Measurements from ENCODE around the gene DBH.

DBH gene

DNA sequence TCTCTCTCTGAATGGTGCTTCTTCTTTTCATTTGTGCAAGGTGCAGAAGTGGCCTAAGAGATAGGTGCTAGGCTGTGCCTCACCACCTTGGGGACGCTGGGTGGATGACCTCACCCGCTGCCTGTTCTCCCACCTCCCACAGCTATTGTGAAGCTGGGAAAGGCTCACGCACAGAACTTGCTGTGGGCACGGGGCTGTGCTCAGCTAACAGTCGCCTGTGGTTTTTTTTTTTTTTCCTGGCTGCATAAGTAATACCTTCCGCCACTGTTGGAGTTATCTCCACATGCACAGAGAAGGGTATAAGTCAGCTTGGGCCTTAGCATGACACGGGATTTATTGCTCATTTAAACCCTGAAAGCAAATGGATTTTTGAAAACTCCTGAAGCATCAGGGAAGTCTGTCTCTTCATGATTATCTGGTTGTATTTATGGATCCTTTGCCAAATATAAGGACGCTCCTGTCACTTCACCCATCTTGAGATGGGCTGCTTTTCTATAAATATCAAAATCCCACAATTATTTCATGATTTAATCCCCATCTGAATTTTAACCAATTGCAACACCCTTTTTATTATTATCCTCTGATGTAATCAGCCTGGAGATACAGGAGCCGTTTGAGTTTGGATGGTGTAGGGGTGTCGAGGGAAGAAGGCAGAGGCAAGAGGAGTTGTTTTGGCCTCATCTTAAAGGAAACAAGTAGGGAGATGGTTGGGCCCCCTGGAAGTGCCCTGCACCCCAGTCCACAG lies 9.0 kb downstream of the DBH start:
- no peaks in the 10 kb centered on the region for H3K4me1 ChIP-seq (ENCODE audit: control insufficient read depth, insufficient read depth, low read length)
- H3K27me3 ChIP-seq (ENCODE audit: control insufficient read depth, insufficient read depth, low read length): no peaks in the 10 kb centered on the region
- H3K9ac ChIP-seq (ENCODE audit: low read depth, low read length): no peak overlapping the region
- H3K9me3 ChIP-seq (ENCODE audit: control insufficient read depth, insufficient read depth, low read length): no peaks in the 10 kb centered on the region
- H3K4me3 ChIP-seq (ENCODE audit: low read depth, low read length): no peak overlapping the region
- no peak overlapping the region for H3K27ac ChIP-seq (ENCODE audit: low read depth, low read length)
- no peaks in the 10 kb centered on the region for H3K36me3 ChIP-seq (ENCODE audit: control insufficient read depth, insufficient read depth, low read length)

DNA sequence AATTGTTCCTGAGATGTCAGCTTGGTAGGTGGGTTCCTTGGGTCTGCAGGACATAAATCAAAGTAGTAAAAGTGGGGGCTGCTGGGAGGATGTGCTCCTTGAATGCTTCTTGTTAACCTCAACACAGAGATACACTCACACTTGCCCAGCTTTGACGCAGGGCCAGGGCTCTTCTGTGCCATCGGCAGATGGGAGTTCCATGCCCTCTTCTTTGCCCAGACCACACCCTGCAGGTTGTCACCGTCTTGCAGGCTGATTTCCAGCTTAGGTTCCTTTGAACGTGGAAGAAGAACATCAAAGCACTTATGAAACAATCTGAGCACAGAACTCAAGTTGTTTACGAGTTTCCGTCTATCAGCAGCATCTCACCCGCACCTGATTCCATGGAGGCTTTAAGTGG lies 11.0 kb downstream of the DBH start:
- no peaks in the 10 kb centered on the region for H3K27me3 ChIP-seq (ENCODE audit: control insufficient read depth, insufficient read depth, low read length)
- no peaks in the 10 kb centered on the region for H3K4me1 ChIP-seq (ENCODE audit: control insufficient read depth, insufficient read depth, low read length)
- H3K9me3 ChIP-seq (ENCODE audit: control insufficient read depth, insufficient read depth, low read length): no peaks in the 10 kb centered on the region
- H3K27ac ChIP-seq (ENCODE audit: low read depth, low read length): no peak overlapping the region
- H3K4me3 ChIP-seq (ENCODE audit: low read depth, low read length): no peak overlapping the region
- no peaks in the 10 kb centered on the region for H3K36me3 ChIP-seq (ENCODE audit: control insufficient read depth, insufficient read depth, low read length)
- H3K9ac ChIP-seq (ENCODE audit: low read depth, low read length): no peak overlapping the region

DNA sequence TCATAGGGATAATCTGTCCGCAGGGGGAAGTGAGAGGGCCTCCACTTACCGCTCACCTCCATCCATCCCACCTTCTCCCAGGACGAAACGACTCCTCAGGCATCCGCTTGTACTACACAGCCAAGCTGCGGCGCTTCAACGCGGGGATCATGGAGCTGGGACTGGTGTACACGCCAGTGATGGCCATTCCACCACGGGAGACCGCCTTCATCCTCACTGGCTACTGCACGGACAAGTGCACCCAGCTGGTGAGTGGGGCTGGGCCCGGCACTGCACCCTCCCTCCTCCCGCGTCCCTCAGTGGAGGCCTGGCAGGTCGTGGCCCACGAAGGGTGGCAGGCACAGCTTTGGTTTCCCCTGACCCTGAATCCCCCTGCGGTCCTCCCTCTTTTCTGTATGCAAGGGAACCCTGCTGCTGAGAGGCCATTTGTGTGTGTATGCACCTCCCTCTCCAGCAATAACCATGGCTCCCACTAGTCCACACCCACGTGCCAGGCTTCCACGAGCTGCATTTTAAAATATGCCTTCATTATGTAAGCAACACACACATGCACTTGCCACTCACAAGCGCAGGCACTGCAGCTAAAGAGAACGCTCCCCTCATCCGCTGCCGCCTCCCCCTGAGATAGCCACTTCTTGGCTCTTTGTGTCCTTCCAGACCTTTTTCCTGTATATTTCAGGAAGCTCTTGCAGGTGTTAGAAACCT lies 11.8 kb downstream of the DBH start:
- Histone ChIP-seq H3K4me3 (ENCODE audit: low read depth, low read length) (no peak overlapping the region), H3K9me3 (ENCODE audit: control insufficient read depth, insufficient read depth, low read length) (no peaks in the 10 kb centered on the region), H3K27me3 (ENCODE audit: control insufficient read depth, insufficient read depth, low read length) (no peaks in the 10 kb centered on the region), H3K9ac (ENCODE audit: low read depth, low read length) (no peak overlapping the region), H3K4me1 (ENCODE audit: control insufficient read depth, insufficient read depth, low read length) (no peaks in the 10 kb centered on the region), H3K27ac (ENCODE audit: low read depth, low read length) (no peak overlapping the region), H3K36me3 (ENCODE audit: control insufficient read depth, insufficient read depth, low read length) (no peaks in the 10 kb centered on the region)

DNA sequence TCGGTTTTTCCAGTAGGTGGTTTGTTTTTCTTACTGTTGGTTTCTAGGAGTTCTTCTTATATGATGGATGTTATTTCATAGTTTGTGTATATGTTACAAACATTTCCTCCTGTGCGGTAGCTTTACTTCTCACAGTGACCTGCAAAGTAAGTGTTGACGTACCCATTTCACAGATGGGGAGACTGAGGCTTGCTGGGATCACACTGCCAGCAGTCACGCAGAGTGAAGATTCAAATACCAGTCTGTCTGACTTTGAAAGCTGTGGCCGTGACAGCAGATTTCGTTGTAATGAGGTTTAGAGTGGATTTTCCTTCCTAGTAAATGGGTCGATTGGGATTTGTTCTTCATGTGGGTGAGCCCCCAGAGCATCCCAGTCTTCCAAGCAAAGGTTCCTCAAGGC lies 13.0 kb downstream of the DBH start:
- Histone ChIP-seq H3K4me3 (ENCODE audit: low read depth, low read length) (no peak overlapping the region), H3K36me3 (ENCODE audit: control insufficient read depth, insufficient read depth, low read length) (no peaks in the 10 kb centered on the region), H3K27me3 (ENCODE audit: control insufficient read depth, insufficient read depth, low read length) (no peaks in the 10 kb centered on the region), H3K9me3 (ENCODE audit: control insufficient read depth, insufficient read depth, low read length) (no peaks in the 10 kb centered on the region), H3K4me1 (ENCODE audit: control insufficient read depth, insufficient read depth, low read length) (no peaks in the 10 kb centered on the region), H3K9ac (ENCODE audit: low read depth, low read length) (no peak overlapping the region), H3K27ac (ENCODE audit: low read depth, low read length) (no peak overlapping the region)

DNA sequence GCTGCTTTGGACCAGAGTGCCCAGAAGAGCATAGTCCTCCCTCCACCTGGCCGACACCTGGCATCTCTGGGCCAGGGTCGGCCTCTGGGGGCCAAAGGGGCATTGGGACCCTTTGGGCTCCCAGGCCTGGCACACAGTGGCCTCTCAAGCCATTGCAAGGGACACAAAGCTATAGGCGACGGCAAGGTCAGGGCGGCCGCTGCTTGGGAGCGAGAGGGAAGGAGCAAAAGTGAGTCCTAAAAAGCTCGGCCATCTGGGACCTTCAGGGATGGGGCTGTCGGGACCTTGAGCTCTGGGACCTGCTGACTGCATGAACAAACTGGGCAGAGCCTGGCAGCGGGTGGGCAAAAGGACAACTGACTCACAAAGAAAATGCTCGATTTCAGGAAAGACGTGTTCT lies 13.9 kb downstream of the DBH start:
- Histone ChIP-seq H3K4me1 (ENCODE audit: control insufficient read depth, insufficient read depth, low read length) (no peaks in the 10 kb centered on the region), H3K4me3 (ENCODE audit: low read depth, low read length) (no peak overlapping the region), H3K9me3 (ENCODE audit: control insufficient read depth, insufficient read depth, low read length) (no peaks in the 10 kb centered on the region), H3K9ac (ENCODE audit: low read depth, low read length) (no peak overlapping the region), H3K27me3 (ENCODE audit: control insufficient read depth, insufficient read depth, low read length) (no peaks in the 10 kb centered on the region), H3K36me3 (ENCODE audit: control insufficient read depth, insufficient read depth, low read length) (no peaks in the 10 kb centered on the region), H3K27ac (ENCODE audit: low read depth, low read length) (no peak overlapping the region)

DNA sequence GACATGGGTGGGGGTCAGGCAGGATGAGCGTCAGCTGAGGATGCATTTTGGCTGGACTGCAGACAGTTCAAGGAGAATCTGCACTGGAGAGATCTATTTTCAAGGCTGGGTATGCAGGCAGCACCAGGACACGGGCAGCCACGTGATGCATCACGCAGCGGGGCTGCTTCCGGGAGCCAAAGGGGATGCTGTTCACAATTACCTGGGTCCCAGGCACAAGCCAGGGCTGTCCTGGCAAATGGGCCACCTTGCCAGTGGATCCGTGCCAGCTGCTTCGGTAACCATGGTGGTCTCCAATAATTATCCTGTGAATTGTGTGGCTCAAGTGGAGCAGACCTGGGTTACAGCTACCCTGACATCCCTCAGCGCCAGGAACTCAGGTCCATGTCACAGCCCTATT lies 17.5 kb downstream of the DBH start:
- Histone ChIP-seq H3K9me3 (ENCODE audit: control insufficient read depth, insufficient read depth, low read length) (no peaks in the 10 kb centered on the region), H3K4me1 (ENCODE audit: control insufficient read depth, insufficient read depth, low read length) (peaks cover 4% of the 10 kb centered on the region; the same call in 1 of the 2 replicates), H3K9ac (ENCODE audit: low read depth, low read length) (no peak overlapping the region)

DNA sequence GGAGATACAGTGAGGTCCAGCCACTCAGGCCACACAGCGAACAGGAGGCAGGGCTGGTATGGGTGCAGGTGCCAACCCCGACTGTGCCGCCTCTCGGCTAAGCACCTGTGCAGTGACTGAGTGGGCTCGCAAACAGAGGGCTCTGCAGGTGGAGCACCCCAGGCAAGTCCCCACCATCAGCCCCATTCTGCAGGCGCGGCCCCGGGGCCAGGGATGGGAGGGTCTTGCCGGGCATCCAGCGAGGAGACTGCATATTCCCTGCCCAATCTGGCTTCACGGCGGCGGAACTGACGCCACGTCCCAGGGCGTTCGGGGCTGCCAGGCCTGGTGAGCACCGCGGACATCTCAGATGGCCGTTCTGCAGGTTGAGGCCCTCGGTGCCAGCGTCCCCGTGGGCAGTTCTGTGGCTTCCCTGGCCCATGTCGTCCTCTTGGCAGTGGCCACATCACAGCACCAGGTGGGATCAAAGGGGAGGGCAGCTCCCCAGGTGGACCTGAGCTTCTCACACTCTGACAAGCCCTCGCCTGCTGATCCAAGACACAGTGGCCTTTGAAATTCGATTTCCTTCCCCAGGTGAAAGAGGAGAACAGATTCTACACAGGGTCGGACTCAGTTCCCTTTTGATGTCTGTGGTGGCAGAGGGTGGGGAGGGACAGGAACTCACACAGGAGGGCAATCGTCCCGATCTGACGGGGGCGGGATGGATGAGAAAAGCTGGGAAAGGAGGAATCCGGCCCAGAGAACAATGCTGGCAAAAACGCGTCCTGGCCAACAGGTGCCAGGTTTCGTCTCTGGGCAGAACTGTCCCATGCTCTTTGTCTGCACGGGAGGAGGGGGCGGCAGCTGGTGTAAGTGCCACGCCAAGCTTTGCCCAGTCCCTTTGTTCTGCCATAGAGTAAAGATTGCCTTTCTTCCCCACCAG lies 18.8 kb downstream of the DBH start:
- Histone ChIP-seq H3K9ac (ENCODE audit: low read depth, low read length) (no peak overlapping the region), H3K4me1 (ENCODE audit: control insufficient read depth, insufficient read depth, low read length) (peaks cover 9% of the 10 kb centered on the region), H3K36me3 (ENCODE audit: control insufficient read depth, insufficient read depth, low read length) (no peaks in the 10 kb centered on the region), H3K9me3 (ENCODE audit: control insufficient read depth, insufficient read depth, low read length) (no peaks in the 10 kb centered on the region), H3K27ac (ENCODE audit: low read depth, low read length) (no peak overlapping the region), H3K4me3 (ENCODE audit: low read depth, low read length) (no peak overlapping the region), H3K27me3 (ENCODE audit: control insufficient read depth, insufficient read depth, low read length) (peaks cover 20% of the 10 kb centered on the region)

More for the DNA sequence above, 17.5 kb downstream of the DBH start:
- Histone ChIP-seq H3K27me3 (ENCODE audit: control insufficient read depth, insufficient read depth, low read length) (peaks cover 6% of the 10 kb centered on the region; the same call in 1 of the 2 replicates), H3K4me3 (ENCODE audit: low read depth, low read length) (no peak overlapping the region), H3K36me3 (ENCODE audit: control insufficient read depth, insufficient read depth, low read length) (no peaks in the 10 kb centered on the region), H3K27ac (ENCODE audit: low read depth, low read length) (no peak overlapping the region)

DNA sequence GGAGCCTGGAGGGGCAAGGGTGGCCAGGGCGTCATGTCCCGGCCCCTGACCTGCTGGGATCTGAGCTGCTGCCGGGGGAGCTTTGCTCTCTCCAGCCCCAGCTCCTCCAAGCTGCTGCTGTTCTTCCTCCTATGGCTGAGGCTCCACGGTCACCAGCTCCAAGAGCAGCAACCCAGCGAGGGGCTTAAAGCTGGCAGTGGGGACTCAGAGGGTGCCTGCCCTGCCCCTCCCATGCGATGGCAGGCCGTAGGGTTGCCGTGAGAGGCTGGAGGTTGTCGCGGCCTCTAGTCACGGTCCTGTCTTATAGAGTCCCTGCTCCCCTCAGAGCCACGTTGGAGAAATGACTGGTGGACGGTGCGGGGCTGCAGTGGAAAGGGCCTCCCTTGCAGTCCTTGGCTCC lies 19.5 kb downstream of the DBH start:
- Histone ChIP-seq H3K9ac (ENCODE audit: low read depth, low read length) (no peak overlapping the region), H3K9me3 (ENCODE audit: control insufficient read depth, insufficient read depth, low read length) (no peaks in the 10 kb centered on the region), H3K27me3 (ENCODE audit: control insufficient read depth, insufficient read depth, low read length) (peaks cover 24% of the 10 kb centered on the region), H3K36me3 (ENCODE audit: control insufficient read depth, insufficient read depth, low read length) (no peaks in the 10 kb centered on the region), H3K27ac (ENCODE audit: low read depth, low read length) (no peak overlapping the region), H3K4me3 (ENCODE audit: low read depth, low read length) (no peak overlapping the region), H3K4me1 (ENCODE audit: control insufficient read depth, insufficient read depth, low read length) (peaks cover 9% of the 10 kb centered on the region)

DNA sequence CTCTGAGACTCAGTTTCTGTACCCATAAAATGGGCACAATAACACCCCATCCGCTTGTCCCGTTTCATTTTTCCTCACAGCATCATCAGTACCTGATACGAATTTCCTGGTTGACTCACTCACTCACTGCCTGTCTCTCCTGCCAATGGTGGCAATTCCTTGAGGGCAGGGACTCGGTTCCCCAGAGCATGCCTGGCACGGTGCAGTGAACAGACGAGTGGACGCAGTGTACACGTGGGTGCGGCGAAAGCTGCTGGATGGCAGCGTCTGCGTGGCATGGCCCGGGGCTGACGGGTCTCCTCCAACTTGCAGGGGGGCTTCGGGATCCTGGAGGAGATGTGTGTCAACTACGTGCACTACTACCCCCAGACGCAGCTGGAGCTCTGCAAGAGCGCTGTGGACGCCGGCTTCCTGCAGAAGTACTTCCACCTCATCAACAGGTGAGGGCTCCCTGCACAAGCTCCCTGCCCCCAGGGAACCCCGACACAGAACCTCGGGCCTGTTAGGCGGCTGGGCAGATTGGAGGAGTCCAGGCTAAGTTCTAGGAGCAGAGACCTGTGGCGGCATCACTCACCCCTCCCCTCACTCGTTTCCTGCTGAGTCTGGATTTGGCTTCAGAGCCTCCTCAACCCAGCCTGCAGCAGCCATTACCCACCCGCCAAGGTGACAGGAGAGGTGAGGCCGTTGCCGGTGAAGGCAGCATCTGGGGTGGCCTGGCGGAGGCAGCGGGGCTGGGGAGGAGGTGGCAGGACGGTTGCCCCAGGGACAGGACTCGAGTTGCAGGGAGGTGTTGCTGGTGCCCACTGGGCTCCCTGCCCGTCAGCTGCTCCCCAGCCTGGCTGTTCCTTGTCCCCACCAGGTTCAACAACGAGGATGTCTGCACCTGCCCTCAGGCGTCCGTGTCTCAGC lies 20.3 kb downstream of the DBH start:
- Histone ChIP-seq H3K9ac (ENCODE audit: low read depth, low read length) (no peak overlapping the region), H3K4me3 (ENCODE audit: low read depth, low read length) (no peak overlapping the region), H3K27me3 (ENCODE audit: control insufficient read depth, insufficient read depth, low read length) (peaks cover 24% of the 10 kb centered on the region), H3K36me3 (ENCODE audit: control insufficient read depth, insufficient read depth, low read length) (no peaks in the 10 kb centered on the region), H3K27ac (ENCODE audit: low read depth, low read length) (no peak overlapping the region), H3K9me3 (ENCODE audit: control insufficient read depth, insufficient read depth, low read length) (no peaks in the 10 kb centered on the region), H3K4me1 (ENCODE audit: control insufficient read depth, insufficient read depth, low read length) (peaks cover 9% of the 10 kb centered on the region)

DNA sequence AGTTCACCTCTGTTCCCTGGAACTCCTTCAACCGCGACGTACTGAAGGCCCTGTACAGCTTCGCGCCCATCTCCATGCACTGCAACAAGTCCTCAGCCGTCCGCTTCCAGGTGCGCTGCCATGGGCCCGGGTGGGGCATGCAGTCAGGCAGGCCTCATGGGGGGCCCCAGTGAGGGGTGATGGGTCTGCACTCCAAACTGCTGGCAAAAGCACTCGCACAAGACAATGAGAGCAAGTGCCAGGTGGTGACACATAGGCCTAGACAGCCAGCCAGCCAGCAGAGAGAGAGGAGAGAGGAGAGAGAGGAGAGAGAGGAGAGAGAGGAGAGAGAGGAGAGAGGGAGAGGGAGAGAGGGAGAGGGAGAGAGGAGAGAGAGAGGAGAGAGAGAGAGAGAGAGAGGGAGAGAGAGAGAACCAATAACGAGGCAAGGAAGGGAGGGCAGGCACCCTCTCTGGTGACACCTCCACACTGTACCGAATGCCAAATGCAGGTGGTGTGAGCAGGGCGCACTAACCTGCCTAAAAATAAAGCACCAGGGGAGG lies 21.0 kb downstream of the DBH start:
- Histone ChIP-seq H3K9ac (ENCODE audit: low read depth, low read length) (no peak overlapping the region), H3K27ac (ENCODE audit: low read depth, low read length) (no peak overlapping the region), H3K9me3 (ENCODE audit: control insufficient read depth, insufficient read depth, low read length) (no peaks in the 10 kb centered on the region), H3K4me1 (ENCODE audit: control insufficient read depth, insufficient read depth, low read length) (peaks cover 9% of the 10 kb centered on the region), H3K36me3 (ENCODE audit: control insufficient read depth, insufficient read depth, low read length) (no peaks in the 10 kb centered on the region), H3K27me3 (ENCODE audit: control insufficient read depth, insufficient read depth, low read length) (peaks cover 24% of the 10 kb centered on the region), H3K4me3 (ENCODE audit: low read depth, low read length) (no peak overlapping the region)

Measured in HUES48 (cell line).